ENCODE data around the gene ATP6V0A4.
"Not testable (repeated sequence)": the region's sequence is repeated elsewhere in the genome, so short reads cannot be mapped to it uniquely, and the experiment has no call there.

ATP6V0A4 gene

GRCh38 chr7:138801256-138801655, 3.3 kb upstream of the ATP6V0A4 start:
- DNase-seq: no peak

GRCh38 chr7:138799336-138800000, 1.5 kb upstream of the ATP6V0A4 start:
- DNase-seq: no peak

GRCh38 chr7:138798836-138799235, 840 bp upstream of the ATP6V0A4 start:
- no peak for DNase-seq

- not testable (repeated sequence) for DNase-seq
Observed at GRCh38 chr7:138797046-138797445, 950 bp downstream of the ATP6V0A4 start.

- no peak for DNase-seq
Observed at GRCh38 chr7:138796038-138796615, 1.9 kb downstream of the ATP6V0A4 start.

GRCh38 chr7:138785587-138786437, 12.2 kb downstream of the ATP6V0A4 start:
- DNase-seq: no peak

- DNase-seq: no peak
Observed at GRCh38 chr7:138784692-138785091, 13.3 kb downstream of the ATP6V0A4 start.

GRCh38 chr7:138781004-138781403, 17.0 kb downstream of the ATP6V0A4 start:
- DNase-seq: no peak

- DNase-seq: no peak
Observed at GRCh38 chr7:138776166-138776833, 21.7 kb downstream of the ATP6V0A4 start.

- DNase-seq: no peak
Observed at GRCh38 chr7:138773817-138774216, 24.2 kb downstream of the ATP6V0A4 start.

- no peak for DNase-seq
Observed at GRCh38 chr7:138773176-138773575, 24.8 kb downstream of the ATP6V0A4 start.

GRCh38 chr7:138770904-138771303, 27.1 kb downstream of the ATP6V0A4 start:
- no peak for DNase-seq

- no peak for DNase-seq
Observed at GRCh38 chr7:138768241-138768640, 29.8 kb downstream of the ATP6V0A4 start.

- no peak for DNase-seq
Observed at GRCh38 chr7:138756591-138757242, 41.3 kb downstream of the ATP6V0A4 start.

GRCh38 chr7:138755842-138756590, 42.0 kb downstream of the ATP6V0A4 start:
- no peak for DNase-seq

GRCh38 chr7:138755331-138755747, 42.7 kb downstream of the ATP6V0A4 start:
- DNase-seq: no peak

- no peak for DNase-seq
Observed at GRCh38 chr7:138753610-138754009, 44.4 kb downstream of the ATP6V0A4 start.

GRCh38 chr7:138753150-138753518, 44.9 kb downstream of the ATP6V0A4 start:
- DNase-seq: no peak

- DNase-seq: peak; percentile 87 to 91
Observed at GRCh38 chr7:138752518-138753149, 45.4 kb downstream of the ATP6V0A4 start.

GRCh38 chr7:138750901-138751464, 47.0 kb downstream of the ATP6V0A4 start:
- no peak for DNase-seq

GRCh38 chr7:138750473-138750872, 47.5 kb downstream of the ATP6V0A4 start:
- no peak for DNase-seq
